SH-SY5Y (cell line): Measurements from ENCODE around the gene FSTL4.

ENCODE experiments used
- GATA2 ChIP-seq: IDR thresholded peaks from 2 replicates; pipeline ENCODE4 v1.6.1; 2011; ENCODE audit warnings: mild to moderate bottlenecking, low read depth, low read length
- GATA3 ChIP-seq: IDR thresholded peaks from 2 replicates; pipeline ENCODE4 v1.6.1; 2011; ENCODE audit warnings: low read depth, mild to moderate bottlenecking, low read length, moderate library complexity

DNA sequence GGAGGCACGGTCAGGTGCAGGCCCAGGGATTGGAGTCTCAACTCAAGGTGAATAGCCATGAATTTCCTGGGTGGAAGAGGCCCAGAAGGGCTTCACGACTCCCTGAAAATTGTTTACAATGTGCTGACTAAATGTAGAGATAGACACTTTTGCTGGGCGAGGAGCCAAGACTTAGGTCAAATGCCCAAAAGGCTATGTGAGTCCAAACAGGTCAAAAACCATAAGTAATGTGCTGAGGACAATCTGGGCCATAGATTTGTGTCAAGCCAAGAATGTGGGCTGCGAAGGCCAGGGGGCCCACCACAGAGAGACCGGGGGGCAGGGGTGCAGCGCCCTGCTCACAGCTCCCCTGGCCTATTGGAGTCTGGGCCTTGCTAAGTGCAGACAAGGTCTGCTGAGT lies 362.7 kb downstream of the FSTL4 start:
- TF ChIP-seq GATA2, result no peak
- TF ChIP-seq GATA3, result no peak
